ENCODE data around the gene MYO5B. TPM values are rescaled to one million over a fixed set of nuclear protein-coding genes. Genes with fewer than 3 reads are reported as not detected.
"Not testable (repeated sequence)": the region's sequence is repeated elsewhere in the genome, so short reads cannot be mapped to it uniquely, and the experiment has no call there.

The MYO5B gene
- total RNA-seq, 1 donor from 2014 or later: 31.3 TPM

- FAIRE-seq: no peak
- H3K36me3 ChIP-seq (ENCODE audit: control insufficient read depth, insufficient read depth, low read length): no peaks in the 10 kb centered on the region
- no peaks in the 10 kb centered on the region for H3K27me3 ChIP-seq (ENCODE audit: control insufficient read depth, insufficient read depth, low read length)
- no peak for TF ChIP-seq CTCF (IDR thresholded peaks at IDR 0.05; ENCODE audit: insufficient read depth, low read length, severe bottlenecking)
- no peak overlapping the region for H3K4me3 ChIP-seq (ENCODE audit: low read depth, low read length)
- peak; percentile 71 for DNase-seq (ENCODE audit: low read depth)
Observed at GRCh38 chr18:50096766-50097435, 98.0 kb downstream of the MYO5B start.

- not testable (repeated sequence) for DNase-seq (ENCODE audit: low read depth); H3K27me3 ChIP-seq (ENCODE audit: control insufficient read depth, insufficient read depth, low read length); FAIRE-seq; H3K36me3 ChIP-seq (ENCODE audit: control insufficient read depth, insufficient read depth, low read length); H3K4me3 ChIP-seq (ENCODE audit: low read depth, low read length)
Observed at GRCh38 chr18:50094786-50095185, 100.2 kb downstream of the MYO5B start.

GRCh38 chr18:50094221-50094773, 100.7 kb downstream of the MYO5B start:
- FAIRE-seq (no peak), DNase-seq (ENCODE audit: low read depth) (no peak)
- no peak for TF ChIP-seq CTCF (IDR thresholded peaks at IDR 0.05; ENCODE audit: insufficient read depth, low read length, severe bottlenecking)
- Histone ChIP-seq H3K27me3 (ENCODE audit: control insufficient read depth, insufficient read depth, low read length) (no peaks in the 10 kb centered on the region), H3K4me3 (ENCODE audit: low read depth, low read length) (no peak overlapping the region), H3K36me3 (ENCODE audit: control insufficient read depth, insufficient read depth, low read length) (no peaks in the 10 kb centered on the region)

GRCh38 chr18:50093366-50094064, 101.4 kb downstream of the MYO5B start:
- DNase-seq (ENCODE audit: low read depth): no peak
- no peak for TF ChIP-seq CTCF (IDR thresholded peaks at IDR 0.05; ENCODE audit: insufficient read depth, low read length, severe bottlenecking)

GRCh38 chr18:50092245-50092805, 102.6 kb downstream of the MYO5B start:
- no peak for DNase-seq (ENCODE audit: low read depth)
- Histone ChIP-seq H3K4me3 (ENCODE audit: low read depth, low read length) (no peak overlapping the region), H3K27me3 (ENCODE audit: control insufficient read depth, insufficient read depth, low read length) (no peaks in the 10 kb centered on the region), H3K36me3 (ENCODE audit: control insufficient read depth, insufficient read depth, low read length) (no peaks in the 10 kb centered on the region)
- TF ChIP-seq CTCF (IDR thresholded peaks at IDR 0.05; ENCODE audit: insufficient read depth, low read length, severe bottlenecking): no peak
- no peak for FAIRE-seq

More at GRCh38 chr18:50093366-50094064, 101.4 kb downstream of the MYO5B start:
- H3K27me3 ChIP-seq (ENCODE audit: control insufficient read depth, insufficient read depth, low read length): no peaks in the 10 kb centered on the region
- H3K36me3 ChIP-seq (ENCODE audit: control insufficient read depth, insufficient read depth, low read length): no peaks in the 10 kb centered on the region
- H3K4me3 ChIP-seq (ENCODE audit: low read depth, low read length): no peak overlapping the region
- no peak for FAIRE-seq
